ENCODE data around the gene CPZ. TPM values are rescaled to one million over a fixed set of nuclear protein-coding genes. Genes with fewer than 3 reads are reported as not detected.

Gene CPZ
- total RNA-seq, 1 donor from 2014 or later: not detected

- Mint-ChIP-seq H3K27ac (no peak overlapping the region), H3K27me3 (peaks cover 12% of the 10 kb centered on the region), H3K9me3 (no peaks in the 10 kb centered on the region), H3K4me1 (no peaks in the 10 kb centered on the region), H3K4me3 (no peak overlapping the region), H3K36me3 (ENCODE audit: low read depth) (no peaks in the 10 kb centered on the region)
- CTCF ChIA-PET: no interaction called here
- POLR2A ChIA-PET: no interaction called here
- intact Hi-C loops (cut with micrococcal nuclease): no loop called here
- no peak for ATAC-seq (ENCODE audit: low read depth)
- no peak for DNase-seq
- no peak for TF ChIP-seq CTCF (IDR thresholded peaks at IDR 0.05)
These were observed 4.3 kb downstream of the CPZ start for GRCh38 chr4:8596891-8597290.

GRCh38 chr4:8597319-8597718 is 4.8 kb downstream of the CPZ start:
- ATAC-seq (ENCODE audit: low read depth): no peak
- intact Hi-C loops (cut with micrococcal nuclease): no loop called here
- no peak for DNase-seq

GRCh38 chr4:8597791-8598190 is 5.2 kb downstream of the CPZ start:
- no peak for ATAC-seq (ENCODE audit: low read depth)
- CTCF ChIA-PET: no interaction called here
- Mint-ChIP-seq H3K36me3 (ENCODE audit: low read depth) (no peaks in the 10 kb centered on the region), H3K27me3 (peaks cover 10% of the 10 kb centered on the region), H3K9me3 (no peaks in the 10 kb centered on the region), H3K4me3 (no peak overlapping the region), H3K4me1 (no peaks in the 10 kb centered on the region), H3K27ac (no peak overlapping the region)
- DNase-seq: no peak
- TF ChIP-seq CTCF (IDR thresholded peaks at IDR 0.05): no peak
- POLR2A ChIA-PET: no interaction called here
- intact Hi-C loops (cut with micrococcal nuclease): no loop called here

More at GRCh38 chr4:8597319-8597718, 4.8 kb downstream of the CPZ start:
- no peak overlapping the region for H3K4me3 Mint-ChIP-seq
- H3K27me3 Mint-ChIP-seq: peaks cover 10% of the 10 kb centered on the region
- H3K36me3 Mint-ChIP-seq (ENCODE audit: low read depth): no peaks in the 10 kb centered on the region
- no peak overlapping the region for H3K27ac Mint-ChIP-seq
- H3K9me3 Mint-ChIP-seq: no peaks in the 10 kb centered on the region
- ChIA-PET POLR2A (no interaction called here), CTCF (no interaction called here)
- no peaks in the 10 kb centered on the region for H3K4me1 Mint-ChIP-seq
- TF ChIP-seq CTCF (IDR thresholded peaks at IDR 0.05): no peak

- no peak for ATAC-seq (ENCODE audit: low read depth)
- POLR2A ChIA-PET: no interaction called here
- DNase-seq: no peak
- intact Hi-C loops (cut with micrococcal nuclease): no loop called here
- Mint-ChIP-seq H3K4me1 (no peaks in the 10 kb centered on the region), H3K9me3 (no peaks in the 10 kb centered on the region), H3K36me3 (ENCODE audit: low read depth) (no peaks in the 10 kb centered on the region), H3K4me3 (no peak overlapping the region), H3K27me3 (peaks cover 10% of the 10 kb centered on the region), H3K27ac (no peak overlapping the region)
- CTCF ChIA-PET: no interaction called here
- no peak for TF ChIP-seq CTCF (IDR thresholded peaks at IDR 0.05)
These were observed 6.0 kb downstream of the CPZ start for GRCh38 chr4:8598391-8599090.

GRCh38 chr4:8599091-8599460 is 6.5 kb downstream of the CPZ start:
- intact Hi-C loops (cut with micrococcal nuclease): no loop called here
- H3K27ac Mint-ChIP-seq: no peak overlapping the region
- no peak for TF ChIP-seq CTCF (IDR thresholded peaks at IDR 0.05)
- no peaks in the 10 kb centered on the region for H3K4me1 Mint-ChIP-seq
- H3K4me3 Mint-ChIP-seq: no peak overlapping the region
- H3K9me3 Mint-ChIP-seq: no peaks in the 10 kb centered on the region
- H3K36me3 Mint-ChIP-seq (ENCODE audit: low read depth): no peaks in the 10 kb centered on the region
- CTCF ChIA-PET: no interaction called here
- H3K27me3 Mint-ChIP-seq: peaks cover 5% of the 10 kb centered on the region
- no peak for ATAC-seq (ENCODE audit: low read depth)
- POLR2A ChIA-PET: no interaction called here
- DNase-seq: no peak
